ENCODE data around the gene PIK3R5.

Gene PIK3R5

GRCh38 chr17:8831234-8831849, 134.2 kb downstream of the PIK3R5 start:
- no peak overlapping the region for H3K4me3 ChIP-seq
- peaks cover 0 to 11% (median 0%) of the 10 kb centered on the region in 11 experiments; a peak in 4 of 22 replicates for H4K20me1 ChIP-seq
- H3K4me1 ChIP-seq = no peaks in the 10 kb centered on the region
- peaks cover 0 to 98% (median 32%) of the 10 kb centered on the region in 11 experiments; a peak in 14 of 22 replicates for H3K36me3 ChIP-seq
- no peak overlapping the region for H3K27ac ChIP-seq
- peaks cover 0 to 7% (median 0%) of the 10 kb centered on the region in 11 experiments; a peak in 2 of 22 replicates for H3K9me3 ChIP-seq (replicated peaks in 1 of 11)
- TF ChIP-seq Cebpa-rat (IDR thresholded peaks at IDR 0.05) = no peak
- no peak overlapping the region for H3K4me2 ChIP-seq
- no peak overlapping the region for H3K9ac ChIP-seq
- H3K27me3 ChIP-seq = no peaks in the 10 kb centered on the region

GRCh38 chr17:8830141-8830540, 135.4 kb downstream of the PIK3R5 start:
- peaks cover 0 to 98% (median 22%) of the 10 kb centered on the region in 11 experiments; a peak in 14 of 22 replicates for H3K36me3 ChIP-seq
- peaks cover 0 to 11% (median 0%) of the 10 kb centered on the region in 11 experiments; a peak in 3 of 22 replicates for H4K20me1 ChIP-seq
- peaks cover 0 to 19% (median 11%) of the 10 kb centered on the region in 11 experiments; a peak in 18 of 22 replicates for H3K9me3 ChIP-seq (replicated peaks in 1 of 11)

GRCh38 chr17:8829036-8829941, 136.2 kb downstream of the PIK3R5 start:
- no peak for TF ChIP-seq Cebpa-rat (IDR thresholded peaks at IDR 0.05)
- no peak overlapping the region for H3K4me2 ChIP-seq
- H3K9me3 ChIP-seq (replicated peaks in 1 of 11) = peaks cover 5 to 27% (median 19%) of the 10 kb centered on the region in 11 experiments
- H3K27me3 ChIP-seq = no peaks in the 10 kb centered on the region
- no peak overlapping the region for H3K4me3 ChIP-seq
- H3K36me3 ChIP-seq = peaks cover 0 to 98% (median 20%) of the 10 kb centered on the region in 11 experiments; a peak in 15 of 22 replicates
- H3K4me1 ChIP-seq = no peaks in the 10 kb centered on the region
- no peak overlapping the region for H3K9ac ChIP-seq
- peaks cover 0 to 11% (median 0%) of the 10 kb centered on the region in 11 experiments; a peak in 3 of 22 replicates for H4K20me1 ChIP-seq
- H3K27ac ChIP-seq = no peak overlapping the region

More at GRCh38 chr17:8830141-8830540, 135.4 kb downstream of the PIK3R5 start:
- TF ChIP-seq Cebpa-rat (IDR thresholded peaks at IDR 0.05) = no peak
- H3K9ac ChIP-seq = no peak overlapping the region
- H3K27me3 ChIP-seq = no peaks in the 10 kb centered on the region
- H3K4me3 ChIP-seq = no peak overlapping the region
- H3K27ac ChIP-seq = no peak overlapping the region
- no peaks in the 10 kb centered on the region for H3K4me1 ChIP-seq
- H3K4me2 ChIP-seq = no peak overlapping the region

Measured in BLaER1 treated with 17β-estradiol and CSF1 and Interleukin-3, amounts not matched to agents 10 nM and 100 nM (cell line).